K562 (cell line): ENCODE measurements around the gene PRRC2C. TPM values are rescaled to one million over a fixed set of nuclear protein-coding genes. Genes with fewer than 3 reads are reported as not detected.

ENCODE experiments used
- BRD9 ChIP-seq: fragments of 450-650 bp; IDR thresholded peaks from 2 replicates; pipeline ENCODE4 v1.6.1; 2018; ENCODE audit warnings: low read depth; ENCODE audit not compliant: partially characterized antibody
- CHD4 ChIP-seq: fragments of 200-600 bp; sonication (generic); IDR thresholded peaks from 3 replicates; pipeline ENCODE4 v1.6.1; 2012; ENCODE audit warnings: low read depth, mild to moderate bottlenecking, mixed read lengths, low read length, inconsistent platforms; ENCODE audit not compliant: insufficient read depth, insufficient replicate concordance, poor library complexity, severe bottlenecking
- CREB3 ChIP-seq: fragments of 450-650 bp; conservative IDR thresholded peaks from 2 replicates; pipeline ENCODE4 v1.6.1; 2016; ENCODE audit warnings: missing genetic modification characterization, low read depth, mild to moderate bottlenecking, missing compliant biosample characterization, moderate library complexity
- CREM ChIP-seq: IDR thresholded peaks from 2 replicates; pipeline ENCODE4 v1.6.1; 2014; ENCODE audit warnings: antibody characterized with exemption, low read depth
- FOXA3 ChIP-seq, 2 experiments: fragments of 450-650 bp in 1 of 2; sonication (generic) in 1 of 2; formaldehyde crosslinking; IDR thresholded peaks in 1 of 2; conservative IDR thresholded peaks in 1 of 2; 2 replicates each; pipeline versions ENCODE4 v1.4.0 to v1.8.0; 2020 to 2022; ENCODE audit warnings: mild to moderate bottlenecking in 2 of 2, missing genetic modification reagents in 1 of 2
- HBP1 ChIP-seq: fragments of 450-650 bp; formaldehyde crosslinking; IDR thresholded peaks from 2 replicates; pipeline ENCODE4 v1.4.0; 2022; ENCODE audit warnings: missing genetic modification characterization
- MCM7 ChIP-seq, 2 experiments: fragments of 450-650 bp; IDR thresholded peaks; 2 replicates each; pipeline ENCODE4 v1.6.1; 2016 to 2018
- POLR2G ChIP-seq: fragments of 200-400 bp; formaldehyde crosslinking; IDR thresholded peaks from 2 replicates; pipeline ENCODE4 v1.6.1; 2017; ENCODE audit warnings: low read depth, mild to moderate bottlenecking, antibody characterized with exemption, low read length, moderate library complexity
- PRDM10 ChIP-seq: fragments of 450-650 bp; IDR thresholded peaks from 2 replicates; pipeline ENCODE4 v1.6.1; 2018; ENCODE audit not compliant: partially characterized antibody
- PYGO2 ChIP-seq: fragments of 450-650 bp; IDR thresholded peaks from 2 replicates; pipeline ENCODE4 v1.6.1; 2016; ENCODE audit warnings: mild to moderate bottlenecking, missing genetic modification characterization, moderate library complexity, missing compliant biosample characterization
- RAD51 ChIP-seq: fragments of 450-650 bp; IDR thresholded peaks from 2 replicates; pipeline ENCODE4 v1.7.1; 2016; ENCODE audit warnings: low read depth, mild to moderate bottlenecking, borderline replicate concordance
- RCOR1 ChIP-seq, 2 experiments: IDR thresholded peaks; 2 replicates each; pipeline ENCODE4 v1.6.1; 2012; ENCODE audit warnings: low read depth in 2 of 2, low read length in 2 of 2, borderline replicate concordance in 1 of 2, improper control_type of control experiment in 1 of 2
- RNF2 ChIP-seq: sonication (generic); IDR thresholded peaks from 2 replicates; pipeline ENCODE4 v1.6.1; 2016
- STAT6 ChIP-seq: sonication (generic); formaldehyde crosslinking; IDR thresholded peaks from 2 replicates; pipeline ENCODE4 v1.8.1; 2023; ENCODE audit warnings: mild to moderate bottlenecking, missing genetic modification reagents
- YY1 ChIP-seq, 3 experiments: IDR thresholded peaks; 2 replicates each; pipeline ENCODE4 v1.6.1; 2011; ENCODE audit warnings: low read length in 2 of 3, mild to moderate bottlenecking in 2 of 3, moderate library complexity in 2 of 3, borderline replicate concordance in 1 of 3, control low read depth in 1 of 3, low read depth in 1 of 3; ENCODE audit not compliant: insufficient read depth in 3 of 3, insufficient replicate concordance in 2 of 3, control insufficient read depth in 1 of 3, insufficient read length in 1 of 3; ENCODE audit errors: extremely low read depth in 1 of 3
- ZBED1 ChIP-seq: IDR thresholded peaks from 2 replicates; pipeline ENCODE4 v1.6.1; 2014
- ZNF589 ChIP-seq: fragments of 200-800 bp; sonication (Bioruptor generic); IDR thresholded peaks from 2 replicates; pipeline ENCODE4 v1.6.1; 2016; ENCODE audit warnings: low read depth, missing genetic modification characterization, missing compliant biosample characterization
- polyA plus RNA-seq, 8 experiments: library from polyadenylated mRNA; depleted of rRNA in 4 of 8; stranded (reverse) in 5 of 8; unstranded in 3 of 8; fragments of >200 nt; fragmentation: Nextera tagmentation in 2 of 8; fragmentation: Illumina TruSeq in 1 of 8; extraction: Ambion mirVana in 2 of 8; extraction: Trizol in 1 of 8; gene quantifications; 2 replicates each; pipeline versions ENCODE4 v1.2.1 to v1.2.3, GENCODE V29; 2011 to 2014; ENCODE audit warnings: inconsistent platforms in 1 of 8, missing spikeins in 1 of 8
- total RNA-seq, 7 experiments: library from RNA; depleted of rRNA in 6 of 7; stranded (reverse); fragments of >200 nt in 6 of 7; fragmentation: Illumina TruSeq in 2 of 7; extraction: Trizol in 2 of 7; gene quantifications; 2 replicates each; pipeline versions ENCODE4 v1.2.1 to v1.2.3, GENCODE V29; 2011 to 2021; ENCODE audit warnings: low replicate concordance in 1 of 7

Gene PRRC2C
- total and polyA plus RNA-seq, 9 of the 15 experiments (the other 6 are each of a cell fraction or from before 2014, with no cell fraction given): 61.9 to 237 (median 105) TPM

GRCh38 chr1:171485375-171486047 lies at the start of gene PRRC2C (continued):
- no peak; the same call in 1 of the 2 replicates for TF ChIP-seq STAT6 (CRISPR knock-in tag)
- TF ChIP-seq RCOR1 (IDR thresholded peaks at IDR 0.05; ENCODE audit: borderline replicate concordance in 1 of 2, low read depth in 2 of 2, low read length in 2 of 2): peak; percentile 27 to 93; a peak in 3 of 4 replicates
- TF ChIP-seq CREB3 (tag): no peak
- no peak for TF ChIP-seq CHD4
- TF ChIP-seq MCM7 (IDR thresholded peaks at IDR 0.05): no peak
- peak; percentile 24 for TF ChIP-seq BRD9
- peak; percentile 97 for TF ChIP-seq CREM
- TF ChIP-seq ZBED1: no peak; the same call in 1 of the 2 replicates
- no peak; the same call in 1 of the 2 replicates for TF ChIP-seq ZNF589 (CRISPR knock-in tag)
- TF ChIP-seq PRDM10: no peak
- peak; percentile 86 for TF ChIP-seq POLR2G
- TF ChIP-seq YY1 (IDR thresholded peaks at IDR 0.05; ENCODE audit: borderline replicate concordance in 1 of 3, control insufficient read depth in 1 of 3, extremely low read depth in 1 of 3, insufficient read depth in 3 of 3, insufficient read length in 1 of 3, insufficient replicate concordance in 2 of 3, low read depth in 1 of 3, low read length in 2 of 3): peak; percentile 88 to 97 (median 96)
- TF ChIP-seq HBP1: 0 out of 2 replicates have a peak, but pooled peaks have one; percentile 4
- TF ChIP-seq PYGO2 (tag): no peak
- peak; percentile 70; the same call in 1 of the 2 replicates for TF ChIP-seq RNF2
- TF ChIP-seq RAD51: peak; percentile 97
- no peak; a peak in 1 of 4 replicates for TF ChIP-seq FOXA3 (CRISPR knock-in tag; conservative IDR thresholded peaks at IDR 0.05 in 1 of 2, IDR thresholded peaks at IDR 0.05 in 1 of 2)
